ENCODE measurements around the gene BIRC3. TPM values are rescaled to one million over a fixed set of nuclear protein-coding genes. Genes with fewer than 3 reads are reported as not detected.

BIRC3 gene
- total RNA-seq, 1 donor from 2014 or later: not detected

DNA sequence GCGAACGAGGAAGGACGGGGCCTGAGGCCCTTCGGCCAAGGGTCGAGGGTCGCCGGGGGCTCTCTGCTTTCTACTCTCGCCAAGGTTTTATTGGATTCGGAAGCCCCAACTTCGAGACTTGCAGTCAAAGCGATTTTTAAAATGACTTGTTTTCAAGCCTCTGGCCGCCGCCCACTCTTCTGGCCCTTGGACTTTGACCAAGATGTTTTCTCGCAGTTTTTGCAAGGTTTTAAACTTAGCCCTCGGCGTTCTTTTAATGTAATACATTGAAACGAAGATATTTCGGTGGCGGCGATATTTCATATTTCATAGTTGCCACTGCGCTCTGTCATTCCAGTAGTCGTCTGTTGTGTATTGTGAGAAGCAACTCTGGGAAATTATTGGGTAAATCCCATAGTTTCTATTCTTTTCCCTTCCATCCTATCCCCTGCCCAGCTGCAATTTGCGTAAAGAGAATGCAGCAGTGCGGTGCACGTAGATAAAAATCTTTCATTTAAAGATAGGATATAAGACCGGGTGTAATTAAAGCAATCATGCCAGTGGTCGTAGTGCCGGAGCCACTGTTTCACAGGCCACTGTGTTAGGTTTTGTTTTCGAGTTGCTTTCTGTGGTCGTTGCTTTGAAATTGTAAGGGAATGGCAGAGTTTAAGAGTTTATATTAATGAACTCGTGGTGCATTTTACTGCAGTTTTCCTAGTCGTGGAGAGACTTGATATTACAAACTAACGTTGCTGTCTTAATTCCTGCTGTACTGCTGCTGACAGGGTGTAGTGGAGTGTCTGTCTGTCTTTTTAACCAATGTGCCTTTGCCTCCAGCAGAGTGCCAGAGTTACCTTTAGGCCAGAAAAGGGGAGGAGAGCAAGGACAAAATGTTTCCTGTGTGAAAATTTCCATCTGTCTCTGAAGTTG lies 30.4 kb downstream of the BIRC3 start:
- Mint-ChIP-seq H3K4me3 (ENCODE audit: unreplicated experiment) (peak overlapping the region; percentile 95), H3K9me3 (ENCODE audit: unreplicated experiment) (peaks cover 6% of the 10 kb centered on the region), H3K4me1 (ENCODE audit: low read depth, unreplicated experiment) (peaks cover 12% of the 10 kb centered on the region), H3K27me3 (ENCODE audit: unreplicated experiment) (peaks cover 7% of the 10 kb centered on the region), H3K36me3 (ENCODE audit: unreplicated experiment) (no peaks in the 10 kb centered on the region), H3K27ac (ENCODE audit: unreplicated experiment) (peak overlapping the region; percentile 78)
- DNase-seq: no peak
- TF ChIP-seq, protein P1, sequence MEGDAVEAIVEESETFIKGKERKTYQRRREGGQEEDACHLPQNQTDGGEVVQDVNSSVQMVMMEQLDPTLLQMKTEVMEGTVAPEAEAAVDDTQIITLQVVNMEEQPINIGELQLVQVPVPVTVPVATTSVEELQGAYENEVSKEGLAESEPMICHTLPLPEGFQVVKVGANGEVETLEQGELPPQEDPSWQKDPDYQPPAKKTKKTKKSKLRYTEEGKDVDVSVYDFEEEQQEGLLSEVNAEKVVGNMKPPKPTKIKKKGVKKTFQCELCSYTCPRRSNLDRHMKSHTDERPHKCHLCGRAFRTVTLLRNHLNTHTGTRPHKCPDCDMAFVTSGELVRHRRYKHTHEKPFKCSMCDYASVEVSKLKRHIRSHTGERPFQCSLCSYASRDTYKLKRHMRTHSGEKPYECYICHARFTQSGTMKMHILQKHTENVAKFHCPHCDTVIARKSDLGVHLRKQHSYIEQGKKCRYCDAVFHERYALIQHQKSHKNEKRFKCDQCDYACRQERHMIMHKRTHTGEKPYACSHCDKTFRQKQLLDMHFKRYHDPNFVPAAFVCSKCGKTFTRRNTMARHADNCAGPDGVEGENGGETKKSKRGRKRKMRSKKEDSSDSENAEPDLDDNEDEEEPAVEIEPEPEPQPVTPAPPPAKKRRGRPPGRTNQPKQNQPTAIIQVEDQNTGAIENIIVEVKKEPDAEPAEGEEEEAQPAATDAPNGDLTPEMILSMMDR (IDR thresholded peaks at IDR 0.05; ENCODE audit: partially characterized antibody, unreplicated experiment): no peak

DNA sequence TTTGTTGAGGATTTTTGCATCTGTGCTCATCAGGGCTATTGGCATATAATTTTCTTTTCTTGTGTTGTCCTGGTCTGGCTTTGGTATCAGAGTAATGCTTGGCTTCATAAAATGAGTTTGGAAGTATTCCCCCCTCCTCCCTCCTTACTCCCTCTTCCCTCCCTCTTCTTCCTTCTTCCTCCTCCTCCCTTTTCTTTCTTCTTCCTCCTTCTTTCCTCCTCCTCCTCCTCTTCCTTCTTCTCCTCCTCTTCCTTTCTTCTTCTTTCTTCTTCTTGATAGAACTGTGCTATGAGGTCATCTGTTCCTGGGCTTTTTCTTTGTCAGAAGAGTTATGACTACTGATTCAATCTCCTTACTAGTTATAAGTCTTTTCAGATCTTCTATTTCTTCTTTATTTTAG lies 39.8 kb downstream of the BIRC3 start:
- DNase-seq: no peak
- Mint-ChIP-seq H3K27ac (ENCODE audit: unreplicated experiment) (no peak overlapping the region), H3K9me3 (ENCODE audit: unreplicated experiment) (peaks cover 6% of the 10 kb centered on the region), H3K4me3 (ENCODE audit: unreplicated experiment) (no peak overlapping the region), H3K4me1 (ENCODE audit: low read depth, unreplicated experiment) (no peaks in the 10 kb centered on the region), H3K36me3 (ENCODE audit: unreplicated experiment) (peaks cover 19% of the 10 kb centered on the region), H3K27me3 (ENCODE audit: unreplicated experiment) (peaks cover 2% of the 10 kb centered on the region)
- TF ChIP-seq, protein P1 (IDR thresholded peaks at IDR 0.05; ENCODE audit: partially characterized antibody, unreplicated experiment): no peak

DNA sequence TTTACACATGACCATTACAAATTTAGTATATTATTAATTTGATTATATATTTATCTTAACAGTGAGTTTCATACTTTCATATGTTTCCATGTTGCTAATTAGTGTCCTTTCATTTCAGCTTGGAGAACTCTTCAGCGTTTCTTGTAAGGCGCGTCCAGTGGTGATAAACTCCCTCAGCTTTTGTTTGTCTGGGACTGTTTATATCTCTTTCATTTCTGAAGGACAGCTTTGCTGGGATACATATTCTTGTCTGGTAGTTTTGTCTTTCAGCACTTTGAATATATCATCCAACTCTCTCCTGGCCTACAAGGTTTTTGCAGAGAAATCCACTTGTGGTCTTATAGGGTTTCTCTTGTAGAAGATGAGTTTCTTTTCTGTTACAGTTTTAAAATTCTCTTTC lies 42.1 kb downstream of the BIRC3 start:
- no peak overlapping the region for H3K27ac Mint-ChIP-seq (ENCODE audit: unreplicated experiment)
- peaks cover 6% of the 10 kb centered on the region for H3K9me3 Mint-ChIP-seq (ENCODE audit: unreplicated experiment)
- no peaks in the 10 kb centered on the region for H3K4me1 Mint-ChIP-seq (ENCODE audit: low read depth, unreplicated experiment)
- H3K4me3 Mint-ChIP-seq (ENCODE audit: unreplicated experiment): no peak overlapping the region
- H3K36me3 Mint-ChIP-seq (ENCODE audit: unreplicated experiment): peaks cover 19% of the 10 kb centered on the region
- H3K27me3 Mint-ChIP-seq (ENCODE audit: unreplicated experiment): peaks cover 2% of the 10 kb centered on the region
- no peak for DNase-seq
- TF ChIP-seq, protein P1 (IDR thresholded peaks at IDR 0.05; ENCODE audit: partially characterized antibody, unreplicated experiment): no peak

DNA sequence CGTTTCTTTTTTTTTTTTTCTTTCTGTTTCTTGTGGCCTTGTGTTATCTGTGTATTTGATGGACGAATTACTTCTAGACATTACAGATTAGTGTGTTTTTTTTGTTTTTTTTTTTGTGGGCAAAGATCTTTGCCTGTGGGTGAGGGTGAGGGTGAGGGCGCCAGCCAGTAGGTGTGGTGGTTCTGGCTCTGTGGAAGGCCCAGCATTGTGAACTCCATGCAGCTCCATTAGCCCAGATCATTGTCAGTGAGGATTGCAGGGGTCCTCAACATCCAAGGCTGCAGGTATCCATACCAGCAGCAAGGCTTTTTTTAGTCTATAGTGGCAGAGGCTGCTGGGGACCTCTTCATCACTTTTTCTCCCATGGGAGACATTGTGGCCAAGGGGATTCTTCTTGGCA lies 43.4 kb downstream of the BIRC3 start:
- Mint-ChIP-seq H3K36me3 (ENCODE audit: unreplicated experiment) (peaks cover 14% of the 10 kb centered on the region), H3K9me3 (ENCODE audit: unreplicated experiment) (peaks cover 6% of the 10 kb centered on the region), H3K4me3 (ENCODE audit: unreplicated experiment) (no peak overlapping the region), H3K27me3 (ENCODE audit: unreplicated experiment) (peaks cover 2% of the 10 kb centered on the region), H3K4me1 (ENCODE audit: low read depth, unreplicated experiment) (no peaks in the 10 kb centered on the region), H3K27ac (ENCODE audit: unreplicated experiment) (no peak overlapping the region)
- TF ChIP-seq, protein P1 (IDR thresholded peaks at IDR 0.05; ENCODE audit: partially characterized antibody, unreplicated experiment): no peak
- no peak for DNase-seq

Data from glutamatergic neuron (in vitro differentiated cells).